Measurements from ENCODE around the gene EXOC6B. TPM values are rescaled to one million over a fixed set of nuclear protein-coding genes. Genes with fewer than 3 reads are reported as not detected.

Gene EXOC6B
- total and polyA plus RNA-seq, 2 donors from 2014 or later, result 5.9 to 31.3 TPM

- no peaks in the 10 kb centered on the region for H3K27me3 ChIP-seq (ENCODE audit: control insufficient read depth, insufficient read depth, low read length)
- FAIRE-seq (no peak), DNase-seq (no peak)
- no peak overlapping the region for H3K4me3 ChIP-seq (ENCODE audit: low read length in 3 of 3)
- no peaks in the 10 kb centered on the region for H3K36me3 ChIP-seq (ENCODE audit: control insufficient read depth in 2 of 3, insufficient read depth in 3 of 3, low read length in 3 of 3)
- no peaks in the 10 kb centered on the region for H3K4me1 ChIP-seq (ENCODE audit: control insufficient read depth in 2 of 3, insufficient read depth in 2 of 3, low read depth in 1 of 3, low read length in 3 of 3)
- H3K9me3 ChIP-seq (ENCODE audit: control insufficient read depth in 2 of 3, insufficient read depth in 1 of 3, low read length in 3 of 3), result no peaks in the 10 kb centered on the region
- TF ChIP-seq CTCF (IDR thresholded peaks at IDR 0.05; ENCODE audit: borderline replicate concordance, extremely low read depth, insufficient read depth), result no peak
- intact Hi-C loops (cut with DNase I), result no loop called here
- no peak overlapping the region for H3K27ac ChIP-seq (ENCODE audit: low read depth in 2 of 2, low read length in 2 of 2)
- H3K9ac ChIP-seq (ENCODE audit: low read length in 3 of 3), result no peak overlapping the region
Observed at GRCh38 chr2:72848436-72849137, 22.8 kb upstream of the EXOC6B start.

GRCh38 chr2:72847534-72848315, 21.9 kb upstream of the EXOC6B start:
- FAIRE-seq (no peak), DNase-seq (no peak)
- intact Hi-C loops (cut with DNase I), result no loop called here

GRCh38 chr2:72846171-72847095, 20.6 kb upstream of the EXOC6B start:
- no peak for TF ChIP-seq CTCF (IDR thresholded peaks at IDR 0.05; ENCODE audit: borderline replicate concordance, extremely low read depth, insufficient read depth)
- Histone ChIP-seq H3K36me3 (ENCODE audit: control insufficient read depth in 2 of 3, insufficient read depth in 3 of 3, low read length in 3 of 3) (no peaks in the 10 kb centered on the region), H3K27ac (ENCODE audit: low read depth in 2 of 2, low read length in 2 of 2) (no peak overlapping the region), H3K9ac (ENCODE audit: low read length in 3 of 3) (no peak overlapping the region), H3K27me3 (ENCODE audit: control insufficient read depth, insufficient read depth, low read length) (no peaks in the 10 kb centered on the region), H3K4me1 (ENCODE audit: control insufficient read depth in 2 of 3, insufficient read depth in 2 of 3, low read depth in 1 of 3, low read length in 3 of 3) (no peaks in the 10 kb centered on the region), H3K4me3 (ENCODE audit: low read length in 3 of 3) (no peak overlapping the region), H3K9me3 (ENCODE audit: control insufficient read depth in 2 of 3, insufficient read depth in 1 of 3, low read length in 3 of 3) (no peaks in the 10 kb centered on the region)
- no peak for FAIRE-seq
- DNase-seq, result no peak
- intact Hi-C loops (cut with DNase I), result no loop called here

More at GRCh38 chr2:72847534-72848315, 21.9 kb upstream of the EXOC6B start:
- Histone ChIP-seq H3K9me3 (ENCODE audit: control insufficient read depth in 2 of 3, insufficient read depth in 1 of 3, low read length in 3 of 3) (no peaks in the 10 kb centered on the region), H3K27ac (ENCODE audit: low read depth in 2 of 2, low read length in 2 of 2) (no peak overlapping the region), H3K36me3 (ENCODE audit: control insufficient read depth in 2 of 3, insufficient read depth in 3 of 3, low read length in 3 of 3) (no peaks in the 10 kb centered on the region), H3K9ac (ENCODE audit: low read length in 3 of 3) (no peak overlapping the region), H3K4me1 (ENCODE audit: control insufficient read depth in 2 of 3, insufficient read depth in 2 of 3, low read depth in 1 of 3, low read length in 3 of 3) (no peaks in the 10 kb centered on the region), H3K27me3 (ENCODE audit: control insufficient read depth, insufficient read depth, low read length) (no peaks in the 10 kb centered on the region), H3K4me3 (ENCODE audit: low read length in 3 of 3) (no peak overlapping the region)
- TF ChIP-seq CTCF (IDR thresholded peaks at IDR 0.05; ENCODE audit: borderline replicate concordance, extremely low read depth, insufficient read depth), result no peak
